Astrocyte (in vitro differentiated cells and primary cell): ENCODE measurements around the gene SPIN1. TPM values are rescaled to one million over a fixed set of nuclear protein-coding genes. Genes with fewer than 3 reads are reported as not detected.

ENCODE experiments used
- DNase-seq: peaks from one replicate; pipeline ENCODE4 v3.0.0-alpha.2; 2010; ENCODE audit warnings: low read depth
- FAIRE-seq: peaks from 2 replicates; lab custom pipeline; 2011; peaks lifted over from hg19 to GRCh38; lab: Jason Lieb, UNC
- H2AFZ ChIP-seq: 2 replicates; pipeline ENCODE4 v1.6.0; 2012; ENCODE audit warnings: low read depth, low read length, inconsistent platforms
- H3K27ac ChIP-seq: 2 replicates; pipeline ENCODE4 v1.5.1; 2011; ENCODE audit warnings: low read depth, low read length, inconsistent platforms
- H3K27me3 ChIP-seq: 2 replicates; pipeline ENCODE4 v1.6.0; 2011; ENCODE audit warnings: low read length, inconsistent platforms; ENCODE audit not compliant: insufficient read depth
- H3K36me3 ChIP-seq: 2 replicates; pipeline ENCODE4 v1.5.1; 2011; ENCODE audit warnings: low read length, inconsistent platforms; ENCODE audit not compliant: insufficient read depth
- H3K4me1 ChIP-seq: 2 replicates; pipeline ENCODE4 v1.5.1; 2011; ENCODE audit warnings: low read length, inconsistent platforms; ENCODE audit not compliant: insufficient read depth
- H3K4me2 ChIP-seq: 2 replicates; pipeline ENCODE4 v1.6.0; 2012; ENCODE audit warnings: low read length, inconsistent platforms
- H3K4me3 ChIP-seq: 2 replicates; pipeline ENCODE4 v1.5.1; 2011; ENCODE audit warnings: low read depth, mild to moderate bottlenecking, low read length, inconsistent platforms; ENCODE audit not compliant: insufficient read depth
- H3K79me2 ChIP-seq: 2 replicates; pipeline ENCODE4 v1.6.0; 2012; ENCODE audit warnings: mild to moderate bottlenecking, low read length, inconsistent platforms; ENCODE audit not compliant: insufficient read depth
- H3K9ac ChIP-seq: 2 replicates; pipeline ENCODE4 v1.6.0; 2012; ENCODE audit warnings: mild to moderate bottlenecking, low read length, inconsistent platforms
- H3K9me3 ChIP-seq: 2 replicates; pipeline ENCODE4 v1.5.1; 2012; ENCODE audit warnings: low read depth, mild to moderate bottlenecking, low read length, inconsistent platforms; ENCODE audit not compliant: insufficient read depth
- H4K20me1 ChIP-seq: 2 replicates; pipeline ENCODE4 v1.6.0; 2012; ENCODE audit warnings: low read length, inconsistent platforms; ENCODE audit not compliant: insufficient read depth
- H3K27ac Mint-ChIP-seq: one replicate; pipeline ENCODE4 v1.8.0; 2021; ENCODE audit warnings: mild to moderate bottlenecking, mixed read lengths; ENCODE audit not compliant: unreplicated experiment
- H3K27me3 Mint-ChIP-seq: one replicate; pipeline ENCODE4 v1.8.0; 2021; ENCODE audit warnings: low read depth, mixed read lengths; ENCODE audit not compliant: unreplicated experiment
- H3K36me3 Mint-ChIP-seq: one replicate; pipeline ENCODE4 v1.8.0; 2021; ENCODE audit warnings: low read depth, mixed read lengths; ENCODE audit not compliant: unreplicated experiment
- H3K4me1 Mint-ChIP-seq: one replicate; pipeline ENCODE4 v1.8.0; 2021; ENCODE audit warnings: low read depth, mixed read lengths; ENCODE audit not compliant: unreplicated experiment
- H3K4me3 Mint-ChIP-seq: one replicate; pipeline ENCODE4 v1.8.0; 2021; ENCODE audit warnings: mild to moderate bottlenecking, moderate library complexity, mixed read lengths; ENCODE audit not compliant: unreplicated experiment
- H3K9me3 Mint-ChIP-seq: one replicate; pipeline ENCODE4 v1.8.0; 2021; ENCODE audit warnings: mild to moderate bottlenecking, mixed read lengths; ENCODE audit not compliant: unreplicated experiment
- CTCF ChIP-seq: IDR thresholded peaks from 2 replicates; pipeline ENCODE4 v1.5.1; 2011; ENCODE audit warnings: low read depth, mild to moderate bottlenecking, inconsistent platforms, low read length, moderate library complexity; ENCODE audit not compliant: insufficient read depth
- EZH2 ChIP-seq: IDR thresholded peaks from 2 replicates; pipeline ENCODE4 v1.6.1; 2012; ENCODE audit warnings: mild to moderate bottlenecking, low read length, inconsistent platforms; ENCODE audit not compliant: insufficient read depth
- total RNA-seq: library from RNA; stranded (reverse); gene quantifications from 2 replicates; pipeline ENCODE4 v1.2.1, GENCODE V29; 2021

SPIN1 gene
- total RNA-seq, 1 donor from 2014 or later = 74.1 TPM

- peak overlapping the region; percentile 81 for H3K27ac ChIP-seq
- no peaks in the 10 kb centered on the region for H3K27me3 ChIP-seq
- no peaks in the 10 kb centered on the region for H3K9me3 ChIP-seq
- no peak overlapping the region for H2AFZ ChIP-seq
- Mint-ChIP-seq H3K9me3 (peaks cover 3% of the 10 kb centered on the region), H3K4me1 (peaks cover 20% of the 10 kb centered on the region), H3K27me3 (no peaks in the 10 kb centered on the region), H3K36me3 (peaks cover 2% of the 10 kb centered on the region), H3K27ac (peak overlapping the region; percentile 70), H3K4me3 (peak overlapping the region; percentile 9)
- H3K9ac ChIP-seq = peak overlapping the region; percentile 72
- no peak for TF ChIP-seq CTCF
- TF ChIP-seq EZH2 = no peak
- H3K4me1 ChIP-seq = peaks cover 14% of the 10 kb centered on the region
- H3K36me3 ChIP-seq = no peaks in the 10 kb centered on the region
- no peaks in the 10 kb centered on the region for H3K79me2 ChIP-seq
- peak overlapping the region; percentile 43 for H3K4me3 ChIP-seq
- no peak for FAIRE-seq
- DNase-seq = peak; percentile 87
- peak overlapping the region; percentile 78 for H3K4me2 ChIP-seq
- H4K20me1 ChIP-seq = no peaks in the 10 kb centered on the region
These were observed 134.8 kb downstream of the SPIN1 start for GRCh38 chr9:88523056-88523455.

- peaks cover 26% of the 10 kb centered on the region for H3K4me1 ChIP-seq
- H3K9me3 Mint-ChIP-seq = peaks cover 3% of the 10 kb centered on the region
- H3K9me3 ChIP-seq = no peaks in the 10 kb centered on the region
- no peak for TF ChIP-seq EZH2
- no peak for TF ChIP-seq CTCF
- FAIRE-seq (no peak), DNase-seq (no peak)
- peaks cover 34% of the 10 kb centered on the region for H3K4me1 Mint-ChIP-seq
- H3K4me3 Mint-ChIP-seq = no peak overlapping the region
- H2AFZ ChIP-seq = no peak overlapping the region
- no peak overlapping the region for H3K9ac ChIP-seq
- no peak overlapping the region for H3K27ac Mint-ChIP-seq
- H3K27me3 ChIP-seq = no peaks in the 10 kb centered on the region
- H3K27ac ChIP-seq = no peak overlapping the region
- no peaks in the 10 kb centered on the region for H3K36me3 ChIP-seq
- H3K27me3 Mint-ChIP-seq = no peaks in the 10 kb centered on the region
- no peak overlapping the region for H3K4me3 ChIP-seq
- peaks cover 2% of the 10 kb centered on the region for H3K36me3 Mint-ChIP-seq
- H3K79me2 ChIP-seq = no peaks in the 10 kb centered on the region
- no peak overlapping the region for H3K4me2 ChIP-seq
- no peaks in the 10 kb centered on the region for H4K20me1 ChIP-seq
These were observed 136.7 kb downstream of the SPIN1 start for GRCh38 chr9:88524911-88525310.

GRCh38 chr9:88527618-88528017 is 139.4 kb downstream of the SPIN1 start:
- Mint-ChIP-seq H3K27ac (no peak overlapping the region), H3K27me3 (no peaks in the 10 kb centered on the region), H3K4me3 (no peak overlapping the region), H3K4me1 (peaks cover 37% of the 10 kb centered on the region), H3K36me3 (peaks cover 2% of the 10 kb centered on the region), H3K9me3 (peaks cover 3% of the 10 kb centered on the region)
- Histone ChIP-seq H2AFZ (no peak overlapping the region), H3K27ac (no peak overlapping the region), H3K79me2 (peaks cover 3% of the 10 kb centered on the region), H3K9ac (no peak overlapping the region), H3K4me2 (no peak overlapping the region), H3K4me3 (no peak overlapping the region), H3K36me3 (no peaks in the 10 kb centered on the region), H3K27me3 (no peaks in the 10 kb centered on the region), H4K20me1 (no peaks in the 10 kb centered on the region), H3K9me3 (no peaks in the 10 kb centered on the region), H3K4me1 (peaks cover 44% of the 10 kb centered on the region)
- no peak for FAIRE-seq
- DNase-seq = no peak
- TF ChIP-seq CTCF (no peak), EZH2 (no peak)
